Prostate gland (tissue), 2 donors: ENCODE measurements around the gene ME3.

ENCODE experiments used
- POLR2A ChIP-seq: fragments of 450-650 bp; IDR thresholded peaks from one replicate; pipeline ENCODE4 v1.6.1; 2016; ENCODE audit warnings: antibody characterized with exemption, mild to moderate bottlenecking
- POLR2AphosphoS5 ChIP-seq: sonication (generic); formaldehyde crosslinking; IDR thresholded peaks from one replicate; pipeline ENCODE4 v1.6.1; 2017; ENCODE audit warnings: antibody characterized with exemption
- TF ChIP-seq, protein P1 (sequence below), 4 experiments: fragments of 200-600 bp in 2 of 4; fragments of 450-650 bp in 2 of 4; sonication (generic) in 2 of 4; IDR thresholded peaks; 1 replicate in 3 of 4; 2 replicates in 1 of 4; pipeline ENCODE4 v1.5.1; 2016 to 2019; ENCODE audit warnings: antibody characterized with exemption in 4 of 4, mild to moderate bottlenecking in 2 of 4, moderate library complexity in 2 of 4

DNA sequence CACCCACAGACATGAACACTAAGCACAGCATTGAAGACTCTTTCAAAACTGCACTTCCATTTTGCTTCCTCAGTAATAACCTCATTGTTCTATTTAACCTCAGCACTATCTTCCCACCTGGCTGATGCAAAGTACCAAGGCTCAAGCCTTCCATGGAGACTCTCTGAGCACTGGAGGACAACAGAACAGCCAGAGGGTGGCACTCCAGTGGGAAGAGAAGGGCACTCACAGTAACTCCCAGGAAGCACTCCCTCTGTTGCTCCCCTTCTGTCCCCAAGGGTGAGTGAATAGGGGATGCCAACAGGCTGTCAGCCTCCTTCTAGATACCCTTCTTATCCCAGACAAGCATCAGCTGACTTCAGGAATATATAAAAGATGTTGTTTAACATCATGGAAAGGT lies 3.5 kb downstream of the ME3 start:
- TF ChIP-seq, protein P1, sequence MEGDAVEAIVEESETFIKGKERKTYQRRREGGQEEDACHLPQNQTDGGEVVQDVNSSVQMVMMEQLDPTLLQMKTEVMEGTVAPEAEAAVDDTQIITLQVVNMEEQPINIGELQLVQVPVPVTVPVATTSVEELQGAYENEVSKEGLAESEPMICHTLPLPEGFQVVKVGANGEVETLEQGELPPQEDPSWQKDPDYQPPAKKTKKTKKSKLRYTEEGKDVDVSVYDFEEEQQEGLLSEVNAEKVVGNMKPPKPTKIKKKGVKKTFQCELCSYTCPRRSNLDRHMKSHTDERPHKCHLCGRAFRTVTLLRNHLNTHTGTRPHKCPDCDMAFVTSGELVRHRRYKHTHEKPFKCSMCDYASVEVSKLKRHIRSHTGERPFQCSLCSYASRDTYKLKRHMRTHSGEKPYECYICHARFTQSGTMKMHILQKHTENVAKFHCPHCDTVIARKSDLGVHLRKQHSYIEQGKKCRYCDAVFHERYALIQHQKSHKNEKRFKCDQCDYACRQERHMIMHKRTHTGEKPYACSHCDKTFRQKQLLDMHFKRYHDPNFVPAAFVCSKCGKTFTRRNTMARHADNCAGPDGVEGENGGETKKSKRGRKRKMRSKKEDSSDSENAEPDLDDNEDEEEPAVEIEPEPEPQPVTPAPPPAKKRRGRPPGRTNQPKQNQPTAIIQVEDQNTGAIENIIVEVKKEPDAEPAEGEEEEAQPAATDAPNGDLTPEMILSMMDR (IDR thresholded peaks at IDR 0.05): no peak
- TF ChIP-seq POLR2A (no peak), POLR2AphosphoS5 (no peak)
